Glutamatergic neuron (in vitro differentiated cells): Measurements from ENCODE around the gene IPPK. TPM values are rescaled to one million over a fixed set of nuclear protein-coding genes. Genes with fewer than 3 reads are reported as not detected.

Experiments used
- DNase-seq: peaks from one replicate; pipeline ENCODE4 v3.0.0; 2022
- H3K27ac Mint-ChIP-seq: one replicate; pipeline ENCODE4 v1.8.0; 2020; ENCODE audit warnings: mild to moderate bottlenecking, mixed read lengths, inconsistent platforms; ENCODE audit not compliant: unreplicated experiment
- H3K27me3 Mint-ChIP-seq: one replicate; pipeline ENCODE4 v1.8.0; 2020; ENCODE audit warnings: mild to moderate bottlenecking, moderate library complexity, mixed read lengths, inconsistent platforms; ENCODE audit not compliant: unreplicated experiment
- H3K36me3 Mint-ChIP-seq: one replicate; pipeline ENCODE4 v1.8.0; 2020; ENCODE audit warnings: mild to moderate bottlenecking, mixed read lengths, inconsistent platforms; ENCODE audit not compliant: unreplicated experiment
- H3K4me1 Mint-ChIP-seq: one replicate; pipeline ENCODE4 v1.8.0; 2020; ENCODE audit warnings: mild to moderate bottlenecking, low read depth, mixed read lengths, inconsistent platforms; ENCODE audit not compliant: unreplicated experiment
- H3K4me3 Mint-ChIP-seq: one replicate; pipeline ENCODE4 v1.8.0; 2020; ENCODE audit warnings: mild to moderate bottlenecking, mixed read lengths, inconsistent platforms; ENCODE audit not compliant: unreplicated experiment
- H3K9me3 Mint-ChIP-seq: one replicate; pipeline ENCODE4 v1.8.0; 2020; ENCODE audit warnings: mild to moderate bottlenecking, moderate library complexity, mixed read lengths, inconsistent platforms; ENCODE audit not compliant: unreplicated experiment
- CTCF ChIP-seq: fragments of 200-600 bp; sonication (generic); IDR thresholded peaks from one replicate; pipeline ENCODE4 v1.5.0; 2021; ENCODE audit not compliant: partially characterized antibody, unreplicated experiment
- total RNA-seq: library from RNA; stranded (reverse); fragmentation: NEBNext Ultra II Directional; extraction: Animal tissue kit (Norgen Biotek cat#: 25700); gene quantifications from one replicate; pipeline ENCODE4 v1.2.1, GENCODE V29; 2021; ENCODE audit not compliant: unreplicated experiment

The IPPK gene
- total RNA-seq, 1 donor from 2014 or later, result 7.0 TPM

- Mint-ChIP-seq H3K27ac (no peak overlapping the region), H3K4me1 (no peaks in the 10 kb centered on the region), H3K9me3 (no peaks in the 10 kb centered on the region), H3K27me3 (peaks cover 2% of the 10 kb centered on the region), H3K4me3 (no peak overlapping the region), H3K36me3 (no peaks in the 10 kb centered on the region)
- DNase-seq, result no peak
- no peak for TF ChIP-seq CTCF
These were observed 50.2 kb downstream of the IPPK start for GRCh38 chr9:92619601-92620300.

GRCh38 chr9:92618633-92619225 lies 51.2 kb downstream of the IPPK start:
- H3K36me3 Mint-ChIP-seq, result no peaks in the 10 kb centered on the region
- H3K4me1 Mint-ChIP-seq, result no peaks in the 10 kb centered on the region
- no peak overlapping the region for H3K27ac Mint-ChIP-seq
- DNase-seq, result no peak
- no peak overlapping the region for H3K4me3 Mint-ChIP-seq
- H3K27me3 Mint-ChIP-seq, result peaks cover 2% of the 10 kb centered on the region
- H3K9me3 Mint-ChIP-seq, result no peaks in the 10 kb centered on the region
- no peak for TF ChIP-seq CTCF

GRCh38 chr9:92617951-92618510 lies 51.9 kb downstream of the IPPK start:
- Mint-ChIP-seq H3K27ac (peak overlapping the region; percentile 33), H3K27me3 (peaks cover 2% of the 10 kb centered on the region), H3K9me3 (no peaks in the 10 kb centered on the region), H3K4me3 (no peak overlapping the region), H3K4me1 (no peaks in the 10 kb centered on the region), H3K36me3 (no peaks in the 10 kb centered on the region)
- TF ChIP-seq CTCF, result no peak
- DNase-seq, result no peak

- no peak overlapping the region for H3K4me3 Mint-ChIP-seq
- no peak for TF ChIP-seq CTCF
- peaks cover 2% of the 10 kb centered on the region for H3K36me3 Mint-ChIP-seq
- no peak for DNase-seq
- H3K4me1 Mint-ChIP-seq, result peaks cover 2% of the 10 kb centered on the region
- H3K9me3 Mint-ChIP-seq, result no peaks in the 10 kb centered on the region
- H3K27me3 Mint-ChIP-seq, result peaks cover 3% of the 10 kb centered on the region
- H3K27ac Mint-ChIP-seq, result peak overlapping the region; percentile 33
These were observed 52.6 kb downstream of the IPPK start for GRCh38 chr9:92617195-92617813.
